Stimulated activated CD4-positive, alpha-beta T cell treated with anti-CD3 and anti-CD28 coated beads, TNF-alpha, amount 100 ng/mL, for 24 hours (primary cell): ENCODE measurements around the gene PPIB.

Experiments used
- DNase-seq, 3 experiments: peaks; one replicate each; pipeline ENCODE4 v3.0.0-alpha.2; 2020; ENCODE audit warnings: low read depth in 3 of 3

The PPIB gene

DNA sequence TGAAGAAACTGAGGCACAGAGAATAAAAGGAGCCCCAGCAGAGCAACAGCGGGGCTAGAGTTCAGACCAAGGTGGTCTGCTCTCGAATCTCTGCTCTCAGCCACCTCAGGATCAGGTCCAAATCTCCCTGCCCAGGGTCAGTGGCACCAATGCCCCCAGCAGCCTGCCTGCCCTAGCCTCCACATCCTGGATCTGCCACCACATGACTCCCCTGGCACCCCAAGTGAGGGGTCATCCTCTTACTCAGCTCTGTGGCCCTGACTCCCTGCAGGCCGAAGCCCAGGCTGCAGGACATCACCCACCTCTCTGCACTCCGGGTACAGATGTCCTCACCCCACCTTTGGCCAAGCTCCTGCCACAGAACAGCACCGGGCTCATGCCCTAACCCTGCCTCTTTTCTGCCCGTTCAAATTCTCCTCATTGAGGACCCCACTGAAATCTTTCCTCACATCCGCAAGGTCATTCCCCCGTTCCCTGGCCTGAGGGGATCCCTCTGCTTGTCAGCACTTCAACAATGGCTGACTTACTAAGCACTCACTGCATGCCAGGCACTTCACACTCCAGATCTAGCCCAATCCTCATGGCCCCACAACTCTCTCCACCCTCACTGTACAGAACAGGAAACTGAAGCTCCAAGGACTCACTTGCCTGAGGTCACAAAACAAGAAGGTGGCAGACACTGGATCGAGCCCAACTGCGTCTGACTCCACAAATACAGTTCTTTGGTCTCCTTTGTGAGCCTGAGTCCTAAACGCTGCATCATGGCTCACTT is 4.3 kb downstream of the PPIB start:
- no peak for DNase-seq

DNA sequence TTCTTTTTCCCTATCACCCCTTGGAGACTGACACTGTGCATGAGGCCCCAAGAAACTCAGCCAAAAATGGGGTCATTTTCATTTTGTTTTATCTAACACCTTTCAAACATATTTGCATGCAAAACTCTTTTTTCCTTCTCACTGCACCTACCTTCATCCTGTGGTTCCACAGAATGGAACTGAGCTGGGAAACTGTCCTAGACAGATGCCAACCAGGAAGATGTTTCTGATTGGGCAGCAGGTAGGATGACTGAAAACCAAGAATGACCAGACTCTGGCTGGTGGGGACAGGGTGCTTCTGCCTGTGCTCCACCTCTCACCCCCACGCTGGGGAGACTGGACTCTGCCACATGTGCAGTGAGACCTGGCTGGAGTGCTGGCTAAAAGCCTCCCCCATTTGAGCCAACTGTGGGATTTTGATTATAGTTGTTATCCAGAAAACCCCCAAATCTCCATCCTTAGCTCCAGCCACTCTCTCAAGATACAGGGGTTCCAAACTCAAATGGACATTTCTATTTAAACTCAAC is 5.2 kb downstream of the PPIB start:
- DNase-seq = no peak

DNA sequence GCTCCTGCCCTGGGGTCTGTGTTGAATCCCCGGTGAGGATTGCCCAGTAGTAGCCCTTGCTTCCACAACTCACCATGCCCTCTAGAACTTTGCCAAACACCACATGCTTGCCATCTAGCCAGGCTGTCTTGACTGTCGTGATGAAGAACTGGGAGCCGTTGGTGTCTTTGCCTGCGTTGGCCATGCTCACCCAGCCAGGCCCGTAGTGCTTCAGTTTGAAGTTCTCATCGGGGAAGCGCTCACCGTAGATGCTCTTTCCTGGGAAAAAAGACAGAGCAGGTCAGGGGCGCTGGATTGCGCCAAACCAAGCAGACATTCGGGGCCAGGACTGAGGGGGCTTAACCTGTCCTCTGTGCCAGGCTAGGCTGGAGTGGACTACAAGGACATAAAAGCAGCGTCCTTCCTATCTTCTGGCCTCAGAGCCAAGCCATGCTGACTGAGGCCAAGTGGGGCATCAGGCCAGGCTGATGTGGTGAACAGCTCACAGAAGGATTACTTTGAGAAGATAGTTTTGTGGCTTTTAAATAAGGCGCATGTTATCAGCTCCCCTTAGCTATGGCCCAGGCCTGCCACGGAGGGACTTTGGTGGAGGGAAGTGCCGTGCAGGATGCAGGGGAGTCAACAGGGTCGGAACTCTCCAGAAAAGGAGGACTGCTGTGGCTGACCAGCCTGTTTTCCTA is 6.0 kb downstream of the PPIB start:
- no peak for DNase-seq

DNA sequence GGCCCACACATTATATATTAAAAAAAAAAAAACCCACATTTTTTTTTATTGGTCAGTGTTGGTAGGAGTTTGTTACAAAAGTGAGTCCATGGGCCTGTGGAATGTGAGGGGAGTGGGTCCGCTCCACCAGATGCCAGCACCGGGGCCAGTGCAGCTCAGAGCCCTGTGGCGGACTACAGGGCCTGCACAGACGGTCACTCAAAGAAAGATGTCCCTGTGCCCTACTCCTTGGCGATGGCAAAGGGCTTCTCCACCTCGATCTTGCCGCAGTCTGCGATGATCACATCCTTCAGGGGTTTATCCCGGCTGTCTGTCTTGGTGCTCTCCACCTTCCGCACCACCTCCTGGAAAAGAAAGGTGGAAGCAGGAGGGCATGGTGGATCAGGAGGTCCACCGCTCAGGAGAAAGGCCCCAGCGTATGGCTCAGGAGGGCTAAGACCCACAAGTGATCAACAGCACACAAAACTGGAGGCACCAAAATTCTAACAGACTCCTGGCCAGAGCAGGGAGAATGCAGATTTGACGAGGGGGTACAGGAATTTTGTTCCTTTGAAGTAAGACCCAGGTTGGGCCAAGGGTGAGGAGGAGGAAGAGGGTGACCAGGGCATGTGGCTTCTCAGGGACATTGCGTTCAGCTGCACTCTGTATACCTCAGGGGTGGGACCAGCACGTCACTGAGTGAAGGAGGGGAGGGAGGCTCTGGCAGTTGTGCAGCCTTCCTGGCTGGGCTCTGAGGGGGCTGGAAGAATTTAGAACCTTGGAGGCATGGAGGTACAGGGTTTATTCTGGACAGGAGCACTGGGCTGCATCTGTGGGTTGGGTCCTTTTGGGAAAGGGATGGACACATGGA is 6.8 kb downstream of the PPIB start:
- DNase-seq = no peak

DNA sequence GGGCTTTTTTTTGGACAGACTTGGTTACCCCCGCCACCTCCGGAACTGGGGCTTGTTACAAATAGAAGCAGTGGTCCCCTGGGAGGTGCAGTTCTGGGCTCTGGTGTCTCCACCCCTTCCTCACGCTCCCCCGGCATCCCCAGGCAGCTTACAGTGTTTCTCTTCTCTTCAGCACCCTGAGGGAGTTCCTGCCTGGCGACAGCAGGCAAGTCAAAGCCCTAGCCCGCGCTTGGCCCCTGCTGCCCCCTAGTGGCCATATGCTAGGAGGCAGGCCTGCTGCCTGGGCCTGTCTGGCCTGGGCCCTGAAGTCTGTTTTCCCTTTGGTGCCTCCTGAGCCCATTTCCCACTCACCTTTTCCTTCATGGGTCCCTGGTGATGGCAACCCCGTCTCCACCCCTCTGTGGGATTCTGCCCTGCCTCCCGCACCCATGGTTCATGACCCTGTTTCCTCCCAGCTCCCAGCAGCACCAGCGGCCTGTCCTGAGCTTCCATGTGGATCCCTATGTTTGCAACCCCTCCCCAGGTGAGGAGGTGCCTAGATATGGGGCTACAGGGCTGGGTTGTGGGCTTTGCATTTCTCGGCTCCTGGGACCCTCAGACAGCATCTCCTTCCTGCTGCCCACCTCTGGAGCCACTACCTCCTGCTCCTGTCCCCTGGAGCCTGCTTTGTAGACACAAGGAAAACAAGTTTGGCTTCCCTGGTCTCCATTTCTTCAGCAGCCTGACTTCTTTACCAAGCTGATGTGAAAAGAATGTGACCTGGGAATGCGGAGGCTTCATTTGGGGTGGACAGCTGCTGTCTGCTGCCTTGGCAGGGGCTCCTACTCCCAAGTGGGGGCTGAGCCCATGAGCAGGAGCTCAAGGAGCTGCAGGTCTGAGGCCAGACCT is 9.1 kb downstream of the PPIB start:
- peak; percentile 83 to 90 (median 84) for DNase-seq

DNA sequence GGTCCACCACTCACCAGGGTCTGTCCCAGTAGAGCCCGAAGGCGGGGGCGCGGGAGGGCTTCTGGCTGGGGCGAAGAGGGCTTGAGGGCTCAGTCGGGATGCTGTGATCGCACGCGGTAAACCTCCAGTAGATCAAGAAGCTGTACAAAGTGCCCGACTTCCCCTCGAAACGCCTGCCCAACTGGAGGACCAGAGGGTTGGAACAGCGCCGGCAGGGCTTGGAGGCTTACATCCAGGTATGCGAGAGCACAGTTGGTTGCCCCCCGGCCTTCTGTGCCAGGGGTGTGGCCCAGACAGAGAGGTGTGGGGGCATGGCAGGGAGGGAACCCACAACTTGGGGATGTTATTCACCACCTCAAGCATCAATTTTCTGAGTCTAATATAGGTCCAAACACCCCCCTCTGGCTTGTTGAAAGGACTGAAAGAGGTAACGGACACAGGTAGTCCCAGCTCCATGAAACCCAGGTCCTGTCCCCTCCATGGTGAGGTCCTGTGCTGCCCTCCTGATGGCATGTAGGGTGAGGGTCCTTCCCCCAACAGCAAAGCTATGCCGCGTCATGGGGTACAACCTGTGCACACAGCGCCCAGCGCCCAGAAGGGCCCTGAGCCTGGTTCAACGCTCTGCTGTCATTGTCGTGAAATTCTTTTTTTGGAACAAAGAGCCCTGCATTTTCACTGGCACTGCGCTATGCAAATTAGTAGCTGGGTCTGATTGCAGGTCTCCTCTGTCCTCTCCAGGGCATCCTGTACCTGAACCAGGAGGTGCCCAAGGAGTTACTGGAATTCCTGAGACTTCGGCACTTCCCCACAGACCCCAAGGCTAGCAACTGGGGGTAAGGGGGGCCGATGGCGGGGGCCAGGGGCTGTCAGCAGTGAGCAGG is 10.1 kb downstream of the PPIB start:
- no peak for DNase-seq

DNA sequence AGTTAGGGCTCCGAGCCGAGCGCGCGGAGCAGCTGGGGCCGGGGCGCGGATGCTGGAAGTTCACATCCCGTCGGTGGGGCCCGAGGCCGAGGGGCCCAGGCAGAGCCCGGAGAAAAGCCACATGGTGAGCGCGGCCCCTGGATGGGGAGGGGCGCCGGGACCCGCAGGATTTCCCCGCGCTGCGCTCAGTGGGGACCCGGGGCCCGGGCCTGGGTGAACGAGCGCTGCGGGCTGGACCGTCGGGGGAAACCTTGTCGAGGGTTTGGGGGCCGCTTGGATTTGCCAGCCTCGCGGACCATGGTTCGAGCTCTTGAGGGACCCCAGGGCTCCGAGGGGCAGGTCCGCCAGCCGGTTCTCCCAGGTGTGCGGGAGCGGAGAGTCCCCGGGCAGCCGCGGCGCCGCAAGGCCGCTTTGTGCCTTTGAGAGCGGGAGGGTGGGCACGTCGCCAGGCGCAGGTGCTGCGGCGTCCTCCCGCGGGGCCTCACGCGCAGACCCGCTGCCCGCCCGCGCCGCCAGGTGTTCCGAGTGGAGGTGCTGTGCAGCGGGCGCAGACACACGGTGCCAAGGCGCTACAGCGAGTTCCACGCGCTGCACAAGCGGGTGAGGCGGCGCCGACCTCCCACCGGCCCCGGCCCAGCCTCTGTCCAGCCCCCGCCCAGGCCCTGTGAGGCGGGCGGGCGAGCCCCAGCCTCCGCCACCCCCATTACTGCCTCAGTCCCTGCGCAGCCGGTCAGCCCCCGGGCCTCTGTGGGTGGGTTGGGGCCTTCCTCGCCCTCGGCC is 10.9 kb downstream of the PPIB start, which contains the start of gene SNX22:
Gene SNX22 (plus strand): TSS at position 5 of the 780 bp plus-strand sequence. CDS start 45 bp downstream, at position 50.
- DNase-seq = no peak

DNA sequence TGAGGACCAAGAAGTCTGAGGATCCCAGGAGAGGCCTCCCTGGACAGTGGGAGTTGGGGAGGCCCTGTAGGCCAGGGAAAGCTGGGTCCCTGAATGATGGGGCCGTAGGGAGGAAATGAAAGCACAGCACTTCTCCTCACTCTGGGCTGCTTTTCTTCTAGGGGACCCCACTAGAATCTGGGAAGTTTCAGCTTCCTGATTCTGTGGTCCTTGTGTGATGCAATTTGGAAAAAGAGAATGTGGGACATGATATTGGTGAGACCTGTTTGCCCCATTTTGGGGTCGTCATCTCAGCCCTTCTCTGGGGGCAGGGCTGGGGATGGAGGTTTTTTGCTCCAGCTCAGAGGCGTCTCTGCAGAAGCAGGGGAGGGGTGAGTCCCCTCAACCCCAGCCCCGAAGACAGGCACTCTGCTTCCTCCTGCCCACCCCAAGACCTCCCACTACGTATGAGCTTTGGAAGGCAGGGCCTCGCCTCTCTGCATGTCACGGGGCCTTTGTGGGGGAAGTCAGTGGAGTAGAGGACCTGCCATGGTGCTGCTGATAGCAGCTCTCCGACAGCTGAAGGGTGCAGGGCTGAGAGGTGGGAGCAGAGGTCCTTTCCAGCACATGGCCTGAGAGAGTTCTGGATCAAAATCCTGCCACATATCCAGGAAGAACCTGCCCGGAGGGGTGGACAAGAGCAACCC is 12.8 kb downstream of the PPIB start:
- no peak for DNase-seq

DNA sequence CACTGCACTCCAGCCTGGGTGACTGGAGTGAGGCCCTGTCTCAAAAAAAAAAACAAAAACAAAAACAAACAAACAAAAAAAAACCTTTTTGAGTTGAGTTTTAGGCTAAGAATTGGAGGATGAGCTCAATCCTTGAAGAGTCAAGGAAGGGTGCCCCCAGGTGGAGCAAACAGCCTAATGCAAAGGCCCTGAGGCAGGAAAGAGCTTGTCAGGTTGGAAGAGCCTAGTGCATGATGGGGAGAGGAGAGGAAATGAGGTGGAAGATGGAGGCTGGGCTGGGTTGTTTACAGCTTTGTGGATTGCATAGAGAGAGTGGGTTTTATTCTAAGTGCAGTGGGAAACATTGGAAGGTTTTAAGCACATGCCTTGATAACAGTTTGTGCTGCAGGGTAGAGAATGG is 13.4 kb downstream of the PPIB start:
- no peak for DNase-seq

DNA sequence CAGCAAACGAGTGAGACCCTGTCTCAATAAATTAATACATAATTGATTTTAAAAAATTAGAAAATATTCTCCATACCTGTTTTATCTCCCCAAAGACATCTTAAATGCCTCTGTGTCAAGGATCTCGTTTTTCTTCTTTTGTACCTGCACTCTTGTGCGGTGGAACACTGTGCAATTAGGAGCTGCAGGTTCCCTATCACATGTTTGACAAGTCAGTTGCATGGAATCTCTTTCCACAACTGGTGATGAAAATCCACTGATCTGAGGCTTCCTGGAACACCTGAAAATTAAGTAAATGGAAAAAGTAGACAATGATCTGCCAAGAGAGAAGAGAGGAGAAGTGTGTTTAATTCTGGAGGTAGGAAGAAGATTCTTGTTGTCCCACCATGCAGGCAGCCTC is 14.2 kb downstream of the PPIB start:
- no peak for DNase-seq

DNA sequence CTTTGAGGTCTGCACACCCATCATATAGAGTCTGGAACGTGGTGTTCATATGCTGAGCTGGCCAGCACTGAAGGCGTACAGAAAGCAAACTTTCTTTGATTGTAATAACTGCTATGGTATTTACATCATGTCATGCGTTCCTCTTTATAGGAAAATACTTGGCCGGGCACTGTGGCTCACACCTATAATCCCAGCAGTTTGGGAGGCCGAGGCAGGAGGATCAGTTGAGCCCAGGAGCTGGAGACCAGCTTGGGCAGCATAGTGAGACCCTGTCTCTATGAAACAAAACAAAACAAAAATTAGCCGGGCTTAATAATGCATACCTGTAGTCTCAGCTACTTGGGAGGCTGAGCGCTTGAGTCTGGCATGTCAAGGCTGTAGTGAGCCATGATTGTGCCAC is 14.7 kb downstream of the PPIB start:
- DNase-seq = no peak

DNA sequence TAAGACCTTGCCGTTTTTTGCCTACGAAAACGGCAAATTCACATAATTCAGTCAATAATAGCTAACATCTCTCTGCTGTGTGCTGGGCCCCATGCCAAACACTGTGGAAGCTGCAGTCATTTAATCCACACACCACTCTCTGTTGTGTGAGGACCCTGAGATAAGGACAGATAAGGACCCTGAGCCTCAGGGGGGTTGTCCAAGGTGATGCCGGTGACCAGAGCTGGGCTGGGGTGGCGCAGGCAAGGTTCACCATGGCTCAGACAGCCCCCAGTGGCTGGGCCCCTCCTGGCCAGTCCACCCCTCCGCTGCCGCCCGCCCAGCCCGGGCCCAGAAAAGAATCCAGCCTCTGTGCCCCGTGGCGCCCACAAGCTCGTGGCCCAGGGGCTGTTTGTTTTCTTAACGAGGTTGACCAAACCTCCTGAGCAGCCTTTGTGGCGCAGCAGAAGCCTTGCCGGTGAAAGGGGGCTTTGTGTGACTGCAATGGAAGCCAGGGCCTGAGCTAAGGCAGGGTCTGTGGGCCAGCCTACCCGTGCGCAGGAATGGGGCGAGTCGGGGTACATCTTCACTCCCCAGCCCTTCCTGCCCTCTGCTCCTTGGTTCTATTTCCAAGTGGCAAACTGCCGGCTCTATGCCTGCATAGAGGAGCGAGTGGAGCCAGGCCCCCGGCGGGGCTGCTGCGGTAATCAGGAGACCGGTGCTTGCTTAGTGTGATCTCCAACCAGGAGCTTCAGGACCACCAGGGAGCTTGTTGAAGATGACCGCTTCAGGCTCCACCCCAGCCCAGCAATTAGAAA is 15.7 kb downstream of the PPIB start:
- no peak for DNase-seq

DNA sequence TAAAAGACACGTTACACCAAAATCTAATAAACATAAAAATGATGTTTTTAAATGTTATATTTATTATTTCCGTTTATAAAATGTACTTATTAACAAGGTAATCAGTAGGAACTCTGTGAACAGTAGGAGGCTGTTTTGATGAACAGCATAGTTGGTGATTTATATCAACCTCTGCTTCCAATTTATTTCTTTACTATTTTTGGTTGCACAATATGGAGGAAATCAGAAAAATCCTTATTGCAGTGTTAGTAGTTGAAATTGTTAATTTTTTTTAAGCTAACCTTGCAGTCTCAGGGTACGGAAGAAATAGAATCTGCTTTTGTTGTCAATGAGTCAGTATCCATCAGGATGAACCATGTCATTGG is 16.3 kb downstream of the PPIB start:
- DNase-seq = no peak

DNA sequence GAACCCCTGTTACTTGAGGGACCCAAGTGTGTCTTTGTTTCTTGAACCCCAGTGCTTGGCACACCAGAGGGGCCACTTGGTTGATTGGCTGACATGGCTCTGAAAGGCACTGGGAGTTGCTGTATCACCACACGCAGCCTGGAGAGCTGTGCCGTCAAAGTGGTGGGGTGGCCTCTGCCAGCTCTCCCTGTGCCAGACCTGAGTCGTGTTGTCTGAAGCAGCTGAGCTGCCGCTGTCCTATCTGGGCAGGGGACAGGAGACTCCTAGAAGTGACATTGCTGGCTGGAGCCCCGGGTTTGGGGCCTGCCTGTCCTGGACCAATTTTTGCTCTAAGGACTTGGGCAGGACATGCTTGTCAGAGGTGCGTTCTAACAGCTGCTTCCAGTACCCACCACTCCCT is 16.8 kb downstream of the PPIB start:
- DNase-seq = no peak

DNA sequence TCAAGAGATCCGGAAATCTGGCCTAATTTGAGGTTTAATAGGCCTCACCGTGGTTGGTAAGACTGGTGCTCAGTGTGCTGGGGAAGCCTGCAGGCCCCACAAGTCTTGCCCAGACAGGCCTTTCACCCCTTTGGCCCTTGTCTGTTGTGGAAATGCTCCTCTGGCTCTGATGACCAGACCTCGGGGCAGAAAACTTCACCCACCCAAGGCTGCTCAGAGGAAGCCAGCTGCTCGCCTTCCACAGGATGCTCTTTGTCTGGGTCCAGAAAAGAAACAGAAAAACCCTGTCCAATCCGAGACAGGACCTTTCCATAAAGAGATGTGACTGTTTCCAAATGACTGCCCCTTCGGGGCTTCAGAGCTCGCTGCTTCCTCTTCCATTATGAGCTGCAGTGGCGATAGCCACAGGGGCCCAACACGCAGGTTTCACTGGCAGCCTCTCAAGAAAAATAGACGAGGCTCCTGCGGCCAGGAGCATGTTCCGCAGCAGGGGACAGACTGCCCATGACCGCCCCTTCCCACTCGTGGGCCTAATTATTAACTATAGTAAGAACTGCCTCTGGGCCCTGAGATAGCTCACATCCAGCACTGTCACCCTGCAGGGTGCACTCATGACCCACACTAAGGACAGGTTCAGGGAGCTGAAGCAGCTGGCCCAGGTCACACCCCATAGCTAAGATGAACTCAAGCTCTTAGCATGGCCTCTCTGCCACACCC is 18.1 kb downstream of the PPIB start:
- no peak for DNase-seq

DNA sequence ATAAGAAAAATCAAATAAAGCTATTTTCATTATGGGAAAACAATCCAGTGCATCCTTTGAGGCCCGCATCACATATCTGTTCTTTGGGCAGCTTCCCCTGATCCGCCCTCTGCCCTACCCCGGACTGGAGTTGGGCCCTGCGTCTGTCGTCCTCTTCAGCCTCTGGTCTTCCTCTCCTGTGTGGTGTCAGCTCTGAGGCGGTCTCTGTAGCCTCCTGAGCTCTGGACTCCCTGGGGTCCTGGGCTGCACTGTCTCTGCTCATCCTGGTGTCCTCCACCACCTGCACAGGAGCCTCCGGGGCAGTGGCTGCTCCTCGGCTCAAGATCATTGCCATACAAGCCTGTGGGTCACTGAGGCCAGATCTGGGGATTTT is 18.6 kb downstream of the PPIB start:
- DNase-seq = no peak

DNA sequence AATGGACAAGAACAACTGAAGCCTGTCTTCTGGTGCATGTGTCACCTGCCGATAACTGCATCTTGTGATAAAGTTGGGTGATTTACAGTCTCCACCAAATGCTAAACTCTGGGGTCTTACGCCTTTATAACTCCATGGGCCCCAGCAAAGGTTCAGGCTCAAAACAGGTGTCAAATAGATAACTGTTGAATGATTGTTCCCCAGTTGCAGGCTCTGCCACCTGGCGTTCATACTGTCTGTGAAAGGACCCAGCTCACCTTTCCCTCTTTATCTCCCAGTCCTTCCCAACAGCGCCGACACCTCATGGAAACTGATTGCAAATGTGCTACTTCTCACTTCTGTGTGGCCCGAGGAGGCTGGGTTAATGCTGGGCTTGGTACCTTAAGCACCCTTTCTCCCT is 19.5 kb downstream of the PPIB start:
- no peak for DNase-seq
